HCT116 (cell line): ENCODE results near the gene AHI1. TPM values are rescaled to one million over a fixed set of nuclear protein-coding genes. Genes with fewer than 3 reads are reported as not detected.

Experiments used
- ATAC-seq: fragments of 200-7000 bp; cut with Tn5 transposase; 2 replicates; pipeline ENCODE4 v1.9.1; 2020; ENCODE audit warnings: mild to moderate bottlenecking, moderate library complexity
- BruUV-seq: library from RNA; stranded (reverse); fragments of 400-500 nt; replicated peaks from 2 replicates; lab custom pipeline; 2021; lab: Mats Ljungman, UMichigan
- CTCF ChIA-PET: fragments of 300-600 bp; sonication (Branson Sonifier 250); formaldehyde crosslinking; loops from one replicate; lab custom pipeline; 2021; ENCODE audit warnings: antibody characterized with exemption; lab: Charles Lee
- POLR2A ChIA-PET: fragments of 300-600, 350-600 bp; sonication (Branson Sonifier 250); formaldehyde crosslinking; loops from one replicate; lab custom pipeline; 2021; ENCODE audit warnings: antibody characterized with exemption; lab: Charles Lee
- RAD21 ChIA-PET, 2 experiments: fragments of 300-600 bp; sonication (Branson Sonifier 250); formaldehyde crosslinking; loops; one replicate each; lab custom pipeline; 2023; ENCODE audit warnings: low total read pairs in 2 of 2; ENCODE audit not compliant: uncharacterized antibody in 2 of 2, unreplicated experiment in 2 of 2, low non-redundant PET in 1 of 2; lab: Charles Lee
- DNase-seq: peaks from one replicate; pipeline ENCODE4 v3.0.0-alpha.2; 2010; ENCODE audit warnings: low read depth, low spot score
- H2AFZ ChIP-seq: fragments of 200-600 bp; shearing (Covaris generic), sonication (generic); 2 replicates; pipeline ENCODE4 v1.6.1; 2017; ENCODE audit warnings: low read depth, mixed run types, mixed read lengths, antibody characterized with exemption, low read length; ENCODE audit not compliant: poor library complexity, severe bottlenecking
- H3K27ac ChIP-seq: 2 replicates; pipeline ENCODE4 v1.5.1; 2012; ENCODE audit warnings: low read depth, low read length
- H3K27me3 ChIP-seq: fragments of 200-600 bp; sonication (generic); 2 replicates; pipeline ENCODE4 v1.6.1; 2016; ENCODE audit warnings: mixed run types, low read length, mixed read lengths; ENCODE audit not compliant: insufficient read depth
- H3K36me3 ChIP-seq, 2 experiments: fragments of 200-500 bp in 1 of 2; fragments of 200-600 bp in 1 of 2; sonication (Bioruptor generic) in 1 of 2; sonication (generic) in 1 of 2; 2 replicates each; pipeline versions ENCODE4 v1.5.1 to v1.6.1; 2014 to 2016; ENCODE audit warnings: low read length in 2 of 2, inconsistent platforms in 1 of 2, mixed read lengths in 1 of 2, mixed run types in 1 of 2; ENCODE audit not compliant: insufficient read depth in 2 of 2, control insufficient read depth in 1 of 2
- H3K4me1 ChIP-seq, 2 experiments: fragments of 200-600 bp in 1 of 2; sonication (generic) in 1 of 2; 2 replicates each; pipeline versions ENCODE4 v1.5.1 to v1.6.1; 2012 to 2017; ENCODE audit warnings: low read length in 2 of 2, inconsistent platforms in 1 of 2, mild to moderate bottlenecking in 1 of 2, mixed read lengths in 1 of 2, mixed run types in 1 of 2, moderate library complexity in 1 of 2; ENCODE audit not compliant: insufficient read depth in 2 of 2, control insufficient read depth in 1 of 2
- H3K4me2 ChIP-seq: fragments of 200-600 bp; sonication (generic); 2 replicates; pipeline ENCODE4 v1.6.1; 2017; ENCODE audit warnings: mixed run types, low read length, mixed read lengths
- H3K4me3 ChIP-seq, 2 experiments: fragments of 200-600 bp in 1 of 2; sonication (generic) in 1 of 2; replicated peaks in 1 of 2; 2 replicates each; pipeline ENCODE4 v1.5.1; 2011 to 2016; ENCODE audit warnings: low read length in 2 of 2, control low read depth in 1 of 2, low read depth in 1 of 2, mild to moderate bottlenecking in 1 of 2, mixed read lengths in 1 of 2, mixed run types in 1 of 2
- H3K79me2 ChIP-seq: fragments of 200-600 bp; sonication (generic); 2 replicates; pipeline ENCODE4 v1.6.1; 2017; ENCODE audit warnings: mild to moderate bottlenecking, mixed run types, low read length, moderate library complexity, mixed read lengths; ENCODE audit not compliant: insufficient read depth
- H3K9ac ChIP-seq: fragments of 200-600 bp; sonication (generic); 2 replicates; pipeline ENCODE4 v1.6.1; 2016; ENCODE audit warnings: low read length, mixed read lengths
- H3K9me2 ChIP-seq: fragments of 200-600 bp; sonication (generic), shearing (Covaris generic); 2 replicates; pipeline ENCODE4 v1.6.1; 2017; ENCODE audit warnings: mixed run types, mild to moderate bottlenecking, moderate library complexity; ENCODE audit not compliant: insufficient read depth
- H3K9me3 ChIP-seq, 2 experiments: fragments of 200-500 bp in 1 of 2; fragments of 200-600 bp in 1 of 2; sonication (Bioruptor generic) in 1 of 2; sonication (generic) in 1 of 2; 2 replicates each; pipeline ENCODE4 v1.6.1; 2014 to 2017; ENCODE audit warnings: low read length in 2 of 2, mixed read lengths in 2 of 2, inconsistent platforms in 1 of 2, low read depth in 1 of 2, mild to moderate bottlenecking in 1 of 2, mixed run types in 1 of 2, moderate library complexity in 1 of 2; ENCODE audit not compliant: control insufficient read depth in 1 of 2, insufficient read depth in 1 of 2
- H4K20me1 ChIP-seq: fragments of 200-600 bp; sonication (generic), shearing (Covaris generic); 2 replicates; pipeline ENCODE4 v1.6.1; 2017; ENCODE audit warnings: mixed run types, mild to moderate bottlenecking, moderate library complexity; ENCODE audit not compliant: insufficient read depth
- EGR1 ChIP-seq: IDR thresholded peaks from 2 replicates; pipeline ENCODE4 v1.6.1; 2012; ENCODE audit warnings: low read depth
- ELF1 ChIP-seq: IDR thresholded peaks from 2 replicates; pipeline ENCODE4 v1.6.1; 2012; ENCODE audit warnings: low read depth, borderline replicate concordance
- EZH2phosphoT487 ChIP-seq: fragments of 200-600 bp; IDR thresholded peaks from 2 replicates; pipeline ENCODE4 v1.6.1; 2018; ENCODE audit warnings: antibody characterized with exemption, borderline replicate concordance
- FOSL1 ChIP-seq: IDR thresholded peaks from 2 replicates; pipeline ENCODE4 v1.6.1; 2012; ENCODE audit warnings: low read depth
- JUND ChIP-seq: IDR thresholded peaks from 2 replicates; pipeline ENCODE4 v1.6.1; 2012
- POLR2A ChIP-seq: IDR thresholded peaks from 2 replicates; pipeline ENCODE4 v1.7.0; 2011; ENCODE audit warnings: borderline replicate concordance; ENCODE audit not compliant: insufficient read depth, insufficient read length; ENCODE audit errors: extremely low read depth
- RAD21 ChIP-seq: IDR thresholded peaks from 2 replicates; pipeline ENCODE4 v1.6.1; 2012; ENCODE audit warnings: low read depth, mild to moderate bottlenecking
- SRF ChIP-seq: IDR thresholded peaks from 2 replicates; pipeline ENCODE4 v1.6.1; 2012; ENCODE audit warnings: low read depth
- YY1 ChIP-seq: IDR thresholded peaks from 2 replicates; pipeline ENCODE4 v1.6.1; 2011; ENCODE audit warnings: low read length, low read depth, moderate library complexity, mild to moderate bottlenecking; ENCODE audit not compliant: insufficient replicate concordance; ENCODE audit errors: extremely low read depth
- ZNF274 ChIP-seq: fragments of 200-500 bp; sonication (Bioruptor generic); IDR thresholded peaks from 2 replicates; pipeline ENCODE4 v1.6.1; 2014; ENCODE audit warnings: mild to moderate bottlenecking, low read depth, low read length, inconsistent platforms
- intact Hi-C: fragments of 100-400 bp; cut with micrococcal nuclease; formaldehyde crosslinking; loops from 2 replicates; pipeline ENCODE4 v1.10.0; 2022
- total RNA-seq: library from RNA; stranded (reverse); gene quantifications from one replicate; pipeline ENCODE4 v1.2.1, GENCODE V29; 2021; ENCODE audit not compliant: unreplicated experiment
- TF ChIP-seq, protein P1 (sequence below): IDR thresholded peaks from 2 replicates; pipeline ENCODE4 v1.6.1; 2012
- TF ChIP-seq, protein P2 (sequence below): IDR thresholded peaks from 2 replicates; pipeline ENCODE4 v1.6.1; 2012; ENCODE audit warnings: low read depth

Gene AHI1
- total RNA-seq, 1 experiment from 2014 or later = 29.6 TPM

DNA sequence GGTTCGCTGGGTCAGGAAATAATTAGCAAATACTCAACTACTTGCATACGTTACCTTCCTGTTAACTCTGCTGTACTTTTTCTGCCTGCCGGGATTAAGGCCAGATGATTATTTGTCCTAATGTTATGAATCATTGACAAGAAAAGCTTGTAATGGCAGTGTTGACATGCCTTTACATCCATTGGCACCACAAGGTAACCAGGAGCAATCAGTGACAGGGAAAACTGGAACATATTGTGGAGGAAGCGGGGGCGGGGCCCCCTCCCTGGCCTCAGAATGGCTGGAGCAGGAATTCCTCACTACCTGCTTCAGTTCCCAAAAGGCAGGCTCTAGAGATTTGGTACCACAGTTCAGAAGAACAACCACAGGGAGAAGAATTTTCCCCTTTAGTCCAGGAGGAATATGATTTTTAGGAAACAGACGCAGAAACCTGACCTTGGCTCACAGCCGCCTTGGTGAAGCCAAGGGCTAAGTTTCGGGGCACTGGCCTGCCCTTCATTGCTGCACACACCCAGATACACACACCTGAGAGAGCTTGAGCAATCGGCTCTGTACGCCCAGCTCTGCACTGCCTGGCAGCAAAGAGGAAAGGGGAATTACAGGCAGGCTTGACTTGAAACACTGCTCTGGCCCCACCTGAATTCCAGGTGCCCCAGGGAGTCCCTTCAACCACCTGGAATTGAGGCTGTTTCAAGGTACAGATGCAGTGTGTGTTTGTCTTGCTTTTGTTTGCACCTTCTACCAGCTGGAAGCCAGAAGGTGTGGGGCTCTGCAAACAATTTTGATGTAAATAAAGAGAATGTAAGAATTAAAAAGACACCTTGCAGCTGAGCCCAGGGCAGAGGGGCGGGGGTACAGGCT lies 226.6 kb downstream of the AHI1 start:
- no peak overlapping the region for H3K9ac ChIP-seq
- H2AFZ ChIP-seq = no peak overlapping the region
- intact Hi-C loops = no loop called here
- H3K27me3 ChIP-seq = no peaks in the 10 kb centered on the region
- no peaks in the 10 kb centered on the region for H3K9me2 ChIP-seq
- no peaks in the 10 kb centered on the region for H3K4me1 ChIP-seq
- POLR2A ChIA-PET = no interaction called here
- no TSS peak for BruUV-seq
- no peaks in the 10 kb centered on the region for H3K79me2 ChIP-seq
- no peaks in the 10 kb centered on the region for H4K20me1 ChIP-seq
- DNase-seq (no peak), ATAC-seq (no peak)
- CTCF ChIA-PET = no interaction called here
- H3K9me3 ChIP-seq = no peaks in the 10 kb centered on the region
- H3K27ac ChIP-seq = no peak overlapping the region
- RAD21 ChIA-PET = no interaction called here
- H3K4me2 ChIP-seq = no peak overlapping the region
- no peak overlapping the region for H3K4me3 ChIP-seq
- no peaks in the 10 kb centered on the region for H3K36me3 ChIP-seq
- TF ChIP-seq FOSL1 (no peak), ELF1 (no peak), EGR1 (no peak), POLR2A (no peak), SRF (no peak), JUND (no peak), RAD21 (no peak), EZH2phosphoT487 (no peak), ZNF274 (no peak), YY1 (no peak)
- TF ChIP-seq, protein P1, sequence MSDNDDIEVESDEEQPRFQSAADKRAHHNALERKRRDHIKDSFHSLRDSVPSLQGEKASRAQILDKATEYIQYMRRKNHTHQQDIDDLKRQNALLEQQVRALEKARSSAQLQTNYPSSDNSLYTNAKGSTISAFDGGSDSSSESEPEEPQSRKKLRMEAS = no peak
- TF ChIP-seq, protein P2, sequence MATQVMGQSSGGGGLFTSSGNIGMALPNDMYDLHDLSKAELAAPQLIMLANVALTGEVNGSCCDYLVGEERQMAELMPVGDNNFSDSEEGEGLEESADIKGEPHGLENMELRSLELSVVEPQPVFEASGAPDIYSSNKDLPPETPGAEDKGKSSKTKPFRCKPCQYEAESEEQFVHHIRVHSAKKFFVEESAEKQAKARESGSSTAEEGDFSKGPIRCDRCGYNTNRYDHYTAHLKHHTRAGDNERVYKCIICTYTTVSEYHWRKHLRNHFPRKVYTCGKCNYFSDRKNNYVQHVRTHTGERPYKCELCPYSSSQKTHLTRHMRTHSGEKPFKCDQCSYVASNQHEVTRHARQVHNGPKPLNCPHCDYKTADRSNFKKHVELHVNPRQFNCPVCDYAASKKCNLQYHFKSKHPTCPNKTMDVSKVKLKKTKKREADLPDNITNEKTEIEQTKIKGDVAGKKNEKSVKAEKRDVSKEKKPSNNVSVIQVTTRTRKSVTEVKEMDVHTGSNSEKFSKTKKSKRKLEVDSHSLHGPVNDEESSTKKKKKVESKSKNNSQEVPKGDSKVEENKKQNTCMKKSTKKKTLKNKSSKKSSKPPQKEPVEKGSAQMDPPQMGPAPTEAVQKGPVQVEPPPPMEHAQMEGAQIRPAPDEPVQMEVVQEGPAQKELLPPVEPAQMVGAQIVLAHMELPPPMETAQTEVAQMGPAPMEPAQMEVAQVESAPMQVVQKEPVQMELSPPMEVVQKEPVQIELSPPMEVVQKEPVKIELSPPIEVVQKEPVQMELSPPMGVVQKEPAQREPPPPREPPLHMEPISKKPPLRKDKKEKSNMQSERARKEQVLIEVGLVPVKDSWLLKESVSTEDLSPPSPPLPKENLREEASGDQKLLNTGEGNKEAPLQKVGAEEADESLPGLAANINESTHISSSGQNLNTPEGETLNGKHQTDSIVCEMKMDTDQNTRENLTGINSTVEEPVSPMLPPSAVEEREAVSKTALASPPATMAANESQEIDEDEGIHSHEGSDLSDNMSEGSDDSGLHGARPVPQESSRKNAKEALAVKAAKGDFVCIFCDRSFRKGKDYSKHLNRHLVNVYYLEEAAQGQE = no peak
